Measurements from ENCODE around the gene MYOZ2. TPM values are rescaled to one million over a fixed set of nuclear protein-coding genes. Genes with fewer than 3 reads are reported as not detected.

The MYOZ2 gene
- total RNA-seq (not detected), polyA plus RNA-seq (not detected)

DNA sequence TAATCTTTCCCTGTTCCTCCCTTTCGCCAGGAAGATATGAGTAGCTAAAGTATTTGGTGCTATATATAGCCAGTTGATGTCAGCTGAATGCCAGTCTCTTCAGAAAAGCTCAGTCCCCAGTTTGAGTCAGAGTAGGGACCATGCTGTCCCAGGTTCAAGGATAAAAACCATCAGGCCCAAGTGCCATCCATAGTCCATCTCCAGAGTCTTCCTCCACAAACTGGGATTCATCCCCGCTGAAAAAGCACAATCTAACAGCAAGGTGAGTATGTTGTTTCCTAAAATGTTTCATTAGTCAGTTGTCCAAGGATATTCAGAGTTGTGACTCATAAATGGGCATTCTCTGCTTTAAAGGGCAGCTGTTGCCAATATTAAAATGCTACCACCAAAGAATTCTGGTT, at the start of gene MYOZ2:
TSS of gene MYOZ2 (plus strand) at position 112 of the 401 bp plus-strand sequence. CDS start 694 bp downstream, outside the sequence.
- no peak for DNase-seq
- ChIA-PET POLR2A (no interaction called here), CTCF (no interaction called here)
- peaks cover 29% of the 10 kb centered on the region for H3K4me1 ChIP-seq (ENCODE audit: insufficient read depth, low read length)
- H3K27me3 Mint-ChIP-seq = peaks cover 0 to 1% of the 10 kb centered on the region in 2 donors
- no peaks in the 10 kb centered on the region for H3K9me3 Mint-ChIP-seq
- no peak within 1 kb of the TSS for H3K27ac ChIP-seq (ENCODE audit: low read depth, low read length)
- H3K36me3 ChIP-seq (ENCODE audit: insufficient read depth, low read length) = no peaks in the 10 kb centered on the region
- no peak within 1 kb of the TSS for H3K27ac Mint-ChIP-seq
- no peak within 1 kb of the TSS for H3K4me3 ChIP-seq (ENCODE audit: low read length)
- H3K36me3 Mint-ChIP-seq = no peaks in the 10 kb centered on the region
- no peak within 1 kb of the TSS for H3K4me3 Mint-ChIP-seq
- peaks cover 29 to 44% (median 35%) of the 10 kb centered on the region in 3 donors for H3K4me1 Mint-ChIP-seq
- no peaks in the 10 kb centered on the region for H3K9me3 ChIP-seq (ENCODE audit: low read length)
- no peaks in the 10 kb centered on the region for H3K27me3 ChIP-seq (ENCODE audit: insufficient read depth, low read length, poor library complexity, severe bottlenecking)

DNA sequence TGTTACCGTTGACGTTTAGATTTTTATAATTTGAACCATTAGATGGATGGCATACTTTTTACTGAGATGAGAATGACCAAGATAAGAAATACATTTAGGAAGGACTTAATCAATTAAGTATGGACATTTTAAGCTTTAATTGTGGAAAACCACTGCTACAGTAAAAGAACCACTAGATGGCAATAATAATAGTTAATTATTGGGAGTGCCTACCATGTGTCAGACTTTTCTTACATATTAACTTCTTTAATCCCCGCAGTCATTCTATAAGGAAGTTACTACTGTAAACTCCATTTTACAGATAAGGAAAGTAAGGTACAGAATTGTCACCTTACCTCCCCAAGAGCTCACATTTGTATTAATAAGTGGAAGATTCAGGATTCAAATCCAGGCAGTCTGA, 48.5 kb upstream of the MYOZ2 start:
- Mint-ChIP-seq H3K36me3 (no peaks in the 10 kb centered on the region), H3K27ac (no peak overlapping the region), H3K4me1 (peaks cover 0 to 3% (median 0%) of the 10 kb centered on the region in 3 donors), H3K4me3 (no peak overlapping the region), H3K27me3 (peaks cover 0 to 6% of the 10 kb centered on the region in 2 donors), H3K9me3 (no peaks in the 10 kb centered on the region)
- ChIA-PET POLR2A (no interaction called here), CTCF (interaction anchor here (0.8 to 3.0 kb wide), 4 partner anchors 45 to 147 kb away, joined by 3 to 9 read pairs (median 6); partner anchors contain the start of gene USP53)
- no peaks in the 10 kb centered on the region for H3K4me1 ChIP-seq (ENCODE audit: insufficient read depth, low read length)
- DNase-seq = no peak
- H3K4me3 ChIP-seq (ENCODE audit: low read length) = no peak overlapping the region
- H3K9me3 ChIP-seq (ENCODE audit: low read length) = no peaks in the 10 kb centered on the region
- H3K27me3 ChIP-seq (ENCODE audit: insufficient read depth, low read length, poor library complexity, severe bottlenecking) = no peaks in the 10 kb centered on the region
- H3K36me3 ChIP-seq (ENCODE audit: insufficient read depth, low read length) = no peaks in the 10 kb centered on the region
- no peak overlapping the region for H3K27ac ChIP-seq (ENCODE audit: low read depth, low read length)

DNA sequence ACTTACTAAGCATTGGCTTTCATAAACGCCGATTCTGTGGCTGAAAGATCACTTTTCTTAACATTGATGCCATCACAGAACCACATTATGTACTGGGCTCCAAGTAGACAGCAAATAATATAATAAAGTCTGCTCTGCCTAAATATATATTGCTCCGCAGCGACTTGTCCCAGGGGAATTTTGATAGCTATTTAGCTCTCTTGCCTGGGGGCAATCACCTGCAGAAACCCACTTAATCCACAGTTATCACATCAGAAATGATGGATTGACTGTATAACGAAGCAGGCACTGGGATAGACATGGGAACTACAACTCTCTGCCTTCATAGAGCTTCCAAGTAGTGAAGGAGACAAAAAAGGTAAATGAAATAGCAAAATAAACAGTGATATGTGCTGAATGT, 48.0 kb upstream of the MYOZ2 start:
- H3K27me3 ChIP-seq (ENCODE audit: insufficient read depth, low read length, poor library complexity, severe bottlenecking) = no peaks in the 10 kb centered on the region
- no peak for DNase-seq
- H3K27ac ChIP-seq (ENCODE audit: low read depth, low read length) = no peak overlapping the region
- H3K36me3 ChIP-seq (ENCODE audit: insufficient read depth, low read length) = no peaks in the 10 kb centered on the region
- Mint-ChIP-seq H3K27ac (no peak overlapping the region), H3K9me3 (no peaks in the 10 kb centered on the region), H3K36me3 (no peaks in the 10 kb centered on the region), H3K4me3 (no peak overlapping the region), H3K4me1 (peaks cover 0 to 3% (median 0%) of the 10 kb centered on the region in 3 donors), H3K27me3 (peaks cover 0 to 6% of the 10 kb centered on the region in 2 donors)
- ChIA-PET POLR2A (no interaction called here), CTCF (interaction anchor here (0.8 to 3.0 kb wide), 4 partner anchors 45 to 200 kb away, joined by 3 to 9 read pairs (median 6); partner anchors contain the start of gene USP53)
- no peak overlapping the region for H3K4me3 ChIP-seq (ENCODE audit: low read length)
- no peaks in the 10 kb centered on the region for H3K9me3 ChIP-seq (ENCODE audit: low read length)
- H3K4me1 ChIP-seq (ENCODE audit: insufficient read depth, low read length) = no peaks in the 10 kb centered on the region

DNA sequence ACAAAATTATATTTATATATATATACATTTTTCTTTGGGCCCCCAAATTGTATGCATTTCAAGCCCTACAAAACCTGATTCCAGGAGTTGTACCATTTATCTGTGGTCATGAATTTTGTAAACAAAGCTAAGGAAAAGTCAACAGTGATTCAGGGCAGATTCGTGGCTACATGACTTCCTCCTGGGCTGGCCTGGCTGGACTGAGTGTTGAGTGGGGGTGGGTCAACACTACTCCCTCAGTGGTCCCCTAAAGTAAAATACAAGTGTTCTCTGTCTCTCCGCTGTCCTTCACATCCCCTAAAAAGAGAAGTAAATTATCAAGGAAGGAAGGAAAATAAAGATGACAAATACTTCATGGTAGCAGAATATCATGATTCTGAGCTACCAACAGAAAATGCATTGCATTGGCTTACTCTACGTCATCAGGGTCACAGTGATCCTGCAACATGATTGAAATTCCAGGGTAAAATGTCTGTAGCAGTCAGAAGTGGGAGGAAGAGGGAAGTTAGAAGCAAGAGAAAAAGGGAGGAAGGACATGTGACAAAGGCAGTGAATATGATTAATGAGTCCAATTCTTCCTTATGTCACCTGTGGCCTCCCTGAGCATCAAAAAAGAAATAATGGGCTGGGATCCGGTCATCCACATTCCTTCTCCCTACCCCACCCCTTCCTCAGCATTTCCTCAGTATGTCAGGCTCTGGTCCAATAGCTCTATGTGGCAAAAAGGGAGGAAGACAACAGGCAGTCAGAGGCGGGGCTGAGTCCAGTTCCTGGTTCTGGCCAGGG, 42.4 kb upstream of the MYOZ2 start:
- DNase-seq = no peak
- H3K9me3 ChIP-seq (ENCODE audit: low read length) = no peaks in the 10 kb centered on the region
- H3K36me3 ChIP-seq (ENCODE audit: insufficient read depth, low read length) = no peaks in the 10 kb centered on the region
- ChIA-PET POLR2A (no interaction called here), CTCF (no interaction called here)
- H3K9me3 Mint-ChIP-seq = peaks cover 0 to 4% (median 0%) of the 10 kb centered on the region in 5 donors
- peaks cover 9 to 24% (median 17%) of the 10 kb centered on the region in 3 donors for H3K4me1 Mint-ChIP-seq
- H3K4me3 ChIP-seq (ENCODE audit: low read length) = no peak overlapping the region
- peaks cover 10 to 15% of the 10 kb centered on the region in 2 donors for H3K27me3 Mint-ChIP-seq
- H3K4me3 Mint-ChIP-seq = no peak overlapping the region
- H3K27ac Mint-ChIP-seq = no peak overlapping the region
- H3K27ac ChIP-seq (ENCODE audit: low read depth, low read length) = no peak overlapping the region
- no peaks in the 10 kb centered on the region for H3K4me1 ChIP-seq (ENCODE audit: insufficient read depth, low read length)
- H3K27me3 ChIP-seq (ENCODE audit: insufficient read depth, low read length, poor library complexity, severe bottlenecking) = no peaks in the 10 kb centered on the region
- H3K36me3 Mint-ChIP-seq = no peaks in the 10 kb centered on the region

DNA sequence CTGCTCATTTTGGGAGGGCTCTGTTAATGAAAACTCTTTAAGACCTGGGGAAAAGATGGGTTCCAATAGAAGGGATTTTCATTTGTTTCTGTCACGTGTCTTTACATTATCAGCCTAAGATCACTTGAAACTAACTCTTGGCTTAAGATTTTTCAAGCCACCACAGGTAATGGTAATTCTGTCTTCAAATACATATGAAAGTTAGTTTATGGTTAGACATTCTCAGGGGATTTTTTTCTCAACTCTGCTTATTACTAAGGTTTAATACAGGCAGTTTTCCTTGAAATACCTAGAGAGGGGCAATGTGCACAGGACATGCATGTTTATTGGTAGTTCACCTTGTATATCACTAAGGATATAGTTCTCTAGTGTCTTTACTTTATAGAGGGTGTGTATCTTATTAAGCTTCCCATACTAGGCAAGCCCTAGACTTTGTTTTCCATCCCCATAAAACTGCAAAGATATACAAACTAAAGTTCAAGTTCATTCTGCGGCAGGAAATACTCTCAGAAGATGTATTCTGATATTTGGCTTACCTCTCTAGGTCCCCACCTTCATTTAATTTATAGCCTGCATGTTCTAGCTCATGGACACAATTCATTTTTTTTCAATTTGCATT, 38.2 kb upstream of the MYOZ2 start:
- no peaks in the 10 kb centered on the region for H3K4me1 ChIP-seq (ENCODE audit: insufficient read depth, low read length)
- no peaks in the 10 kb centered on the region for H3K9me3 ChIP-seq (ENCODE audit: low read length)
- H3K4me3 ChIP-seq (ENCODE audit: low read length) = no peak overlapping the region
- no peak overlapping the region for H3K4me3 Mint-ChIP-seq
- ChIA-PET CTCF (no interaction called here), POLR2A (no interaction called here)
- no peak overlapping the region for H3K27ac Mint-ChIP-seq
- DNase-seq = no peak
- no peaks in the 10 kb centered on the region for H3K36me3 ChIP-seq (ENCODE audit: insufficient read depth, low read length)
- H3K27me3 ChIP-seq (ENCODE audit: insufficient read depth, low read length, poor library complexity, severe bottlenecking) = no peaks in the 10 kb centered on the region
- no peak overlapping the region for H3K27ac ChIP-seq (ENCODE audit: low read depth, low read length)
- H3K9me3 Mint-ChIP-seq = peaks cover 0 to 4% (median 0%) of the 10 kb centered on the region in 5 donors
- peaks cover 9 to 21% (median 17%) of the 10 kb centered on the region in 3 donors for H3K4me1 Mint-ChIP-seq
- peaks cover 5 to 21% of the 10 kb centered on the region in 2 donors for H3K27me3 Mint-ChIP-seq
- peaks cover 0 to 3% (median 0%) of the 10 kb centered on the region in 3 donors for H3K36me3 Mint-ChIP-seq

DNA sequence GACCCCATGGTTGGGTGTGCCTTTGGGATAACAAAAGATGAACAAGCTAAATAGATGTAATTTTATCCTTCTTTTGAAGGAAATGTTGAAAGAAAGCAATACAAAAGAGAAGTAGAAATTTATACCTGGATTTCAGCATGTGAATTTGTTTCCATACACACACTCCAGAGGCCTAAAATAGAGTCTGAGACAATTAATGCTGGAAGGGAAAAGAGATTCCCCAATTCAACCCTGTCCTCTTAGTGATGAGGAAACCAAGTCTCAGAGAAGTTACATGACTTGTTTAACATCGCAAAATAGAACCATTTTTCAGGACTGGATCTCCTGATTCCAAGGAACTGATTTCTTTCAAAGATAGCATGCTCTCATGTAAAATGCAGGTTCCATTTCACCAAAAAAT, 37.3 kb upstream of the MYOZ2 start:
- Mint-ChIP-seq H3K27me3 (peaks cover 3 to 20% of the 10 kb centered on the region in 2 donors), H3K4me1 (peaks cover 9 to 22% (median 17%) of the 10 kb centered on the region in 3 donors), H3K4me3 (no peak overlapping the region), H3K27ac (no peak overlapping the region), H3K9me3 (peaks cover 0 to 4% (median 0%) of the 10 kb centered on the region in 5 donors), H3K36me3 (peaks cover 0 to 3% (median 0%) of the 10 kb centered on the region in 3 donors)
- Histone ChIP-seq H3K4me3 (ENCODE audit: low read length) (no peak overlapping the region), H3K4me1 (ENCODE audit: insufficient read depth, low read length) (no peaks in the 10 kb centered on the region), H3K9me3 (ENCODE audit: low read length) (no peaks in the 10 kb centered on the region), H3K27me3 (ENCODE audit: insufficient read depth, low read length, poor library complexity, severe bottlenecking) (no peaks in the 10 kb centered on the region), H3K36me3 (ENCODE audit: insufficient read depth, low read length) (no peaks in the 10 kb centered on the region), H3K27ac (ENCODE audit: low read depth, low read length) (no peak overlapping the region)
- ChIA-PET POLR2A (no interaction called here), CTCF (no interaction called here)
- DNase-seq = no peak

DNA sequence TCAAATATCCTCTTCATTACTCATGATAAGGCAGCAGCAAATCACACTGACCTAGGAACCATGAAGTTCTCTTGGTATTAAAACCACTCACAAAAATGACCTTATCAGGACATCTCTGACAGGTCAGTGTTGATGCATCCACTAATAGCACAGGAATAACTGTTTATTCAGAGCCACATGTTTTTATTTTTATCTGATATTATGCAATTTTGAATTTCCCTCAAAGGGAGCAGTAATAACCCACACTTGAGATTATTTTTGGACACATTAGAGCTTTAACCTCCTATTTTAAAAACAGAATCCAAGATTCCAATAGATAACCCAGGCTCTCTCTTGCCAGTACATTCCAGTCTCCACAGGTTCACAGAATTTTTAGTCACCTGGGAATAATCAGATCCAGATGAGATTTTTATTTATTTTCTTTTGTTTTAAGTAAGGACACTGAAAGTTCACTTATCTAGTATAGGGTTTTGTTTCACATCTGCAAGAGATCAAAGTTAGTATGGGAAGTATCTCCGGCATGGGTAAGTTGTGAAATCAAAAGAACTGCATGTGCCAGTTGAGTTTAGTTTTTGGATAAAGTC, 36.3 kb upstream of the MYOZ2 start:
- no peak overlapping the region for H3K4me3 ChIP-seq (ENCODE audit: low read length)
- H3K27ac Mint-ChIP-seq = no peak overlapping the region
- H3K4me1 Mint-ChIP-seq = peaks cover 9 to 24% (median 17%) of the 10 kb centered on the region in 3 donors
- H3K36me3 Mint-ChIP-seq = peaks cover 0 to 3% (median 0%) of the 10 kb centered on the region in 3 donors
- H3K27ac ChIP-seq (ENCODE audit: low read depth, low read length) = no peak overlapping the region
- CTCF ChIA-PET = no interaction called here
- H3K36me3 ChIP-seq (ENCODE audit: insufficient read depth, low read length) = no peaks in the 10 kb centered on the region
- peaks cover 2 to 16% of the 10 kb centered on the region in 2 donors for H3K27me3 Mint-ChIP-seq
- DNase-seq = no peak
- H3K4me1 ChIP-seq (ENCODE audit: insufficient read depth, low read length) = no peaks in the 10 kb centered on the region
- no peaks in the 10 kb centered on the region for H3K9me3 ChIP-seq (ENCODE audit: low read length)
- peaks cover 0 to 4% (median 0%) of the 10 kb centered on the region in 5 donors for H3K9me3 Mint-ChIP-seq
- POLR2A ChIA-PET = no interaction called here
- H3K27me3 ChIP-seq (ENCODE audit: insufficient read depth, low read length, poor library complexity, severe bottlenecking) = no peaks in the 10 kb centered on the region
- no peak overlapping the region for H3K4me3 Mint-ChIP-seq

DNA sequence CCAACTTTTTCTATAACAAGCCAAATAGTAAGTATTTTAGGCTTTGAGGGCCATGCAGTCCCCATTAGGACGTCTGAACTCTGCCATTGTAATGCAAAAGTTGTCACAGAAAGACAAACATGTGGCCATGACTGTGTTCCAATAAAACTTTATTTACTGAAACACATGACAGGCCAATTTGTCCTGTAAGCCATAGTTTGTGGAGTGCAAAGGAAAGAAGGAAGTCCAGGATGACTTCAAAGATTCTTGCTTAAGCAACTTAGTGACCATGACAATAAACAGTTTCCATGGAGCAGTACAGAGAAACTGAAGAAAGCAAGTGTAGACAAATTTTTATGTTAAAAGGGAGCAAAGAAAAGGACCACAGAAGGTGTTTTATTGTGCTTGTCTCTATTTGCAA, 35.0 kb upstream of the MYOZ2 start:
- H3K4me3 ChIP-seq (ENCODE audit: low read length) = no peak overlapping the region
- no peaks in the 10 kb centered on the region for H3K36me3 ChIP-seq (ENCODE audit: insufficient read depth, low read length)
- H3K9me3 ChIP-seq (ENCODE audit: low read length) = no peaks in the 10 kb centered on the region
- no peaks in the 10 kb centered on the region for H3K4me1 ChIP-seq (ENCODE audit: insufficient read depth, low read length)
- peaks cover 8 to 18% (median 11%) of the 10 kb centered on the region in 3 donors for H3K4me1 Mint-ChIP-seq
- ChIA-PET CTCF (no interaction called here), POLR2A (no interaction called here)
- H3K27ac ChIP-seq (ENCODE audit: low read depth, low read length) = no peak overlapping the region
- H3K27me3 Mint-ChIP-seq = peaks cover 0 to 16% of the 10 kb centered on the region in 2 donors
- no peak for DNase-seq
- no peaks in the 10 kb centered on the region for H3K27me3 ChIP-seq (ENCODE audit: insufficient read depth, low read length, poor library complexity, severe bottlenecking)
- H3K9me3 Mint-ChIP-seq = no peaks in the 10 kb centered on the region
- peaks cover 0 to 3% (median 0%) of the 10 kb centered on the region in 3 donors for H3K36me3 Mint-ChIP-seq
- no peak overlapping the region for H3K4me3 Mint-ChIP-seq
- H3K27ac Mint-ChIP-seq = no peak overlapping the region
